Gastrocnemius medialis (tissue), 4 donors: ENCODE data around the gene NCOA3.

Experiments used
- POLR2A ChIP-seq, 2 donors: fragments of 450-650 bp; IDR thresholded peaks; one replicate each; pipeline ENCODE4 v1.6.1; 2017; ENCODE audit warnings: antibody characterized with exemption in 2 of 2, mild to moderate bottlenecking in 2 of 2, moderate library complexity in 2 of 2
- TF ChIP-seq, protein P1 (sequence below), 5 experiments: fragments of 450-650 bp in 3 of 5; fragments of 200-600 bp in 2 of 5; sonication (generic) in 2 of 5; IDR thresholded peaks in 4 of 5; conservative IDR thresholded peaks in 1 of 5; 1 replicate in 4 of 5; 2 replicates in 1 of 5; pipeline ENCODE4 v1.5.1; 2016 to 2019; ENCODE audit warnings: antibody characterized with exemption in 5 of 5, mild to moderate bottlenecking in 3 of 5, moderate library complexity in 3 of 5

DNA sequence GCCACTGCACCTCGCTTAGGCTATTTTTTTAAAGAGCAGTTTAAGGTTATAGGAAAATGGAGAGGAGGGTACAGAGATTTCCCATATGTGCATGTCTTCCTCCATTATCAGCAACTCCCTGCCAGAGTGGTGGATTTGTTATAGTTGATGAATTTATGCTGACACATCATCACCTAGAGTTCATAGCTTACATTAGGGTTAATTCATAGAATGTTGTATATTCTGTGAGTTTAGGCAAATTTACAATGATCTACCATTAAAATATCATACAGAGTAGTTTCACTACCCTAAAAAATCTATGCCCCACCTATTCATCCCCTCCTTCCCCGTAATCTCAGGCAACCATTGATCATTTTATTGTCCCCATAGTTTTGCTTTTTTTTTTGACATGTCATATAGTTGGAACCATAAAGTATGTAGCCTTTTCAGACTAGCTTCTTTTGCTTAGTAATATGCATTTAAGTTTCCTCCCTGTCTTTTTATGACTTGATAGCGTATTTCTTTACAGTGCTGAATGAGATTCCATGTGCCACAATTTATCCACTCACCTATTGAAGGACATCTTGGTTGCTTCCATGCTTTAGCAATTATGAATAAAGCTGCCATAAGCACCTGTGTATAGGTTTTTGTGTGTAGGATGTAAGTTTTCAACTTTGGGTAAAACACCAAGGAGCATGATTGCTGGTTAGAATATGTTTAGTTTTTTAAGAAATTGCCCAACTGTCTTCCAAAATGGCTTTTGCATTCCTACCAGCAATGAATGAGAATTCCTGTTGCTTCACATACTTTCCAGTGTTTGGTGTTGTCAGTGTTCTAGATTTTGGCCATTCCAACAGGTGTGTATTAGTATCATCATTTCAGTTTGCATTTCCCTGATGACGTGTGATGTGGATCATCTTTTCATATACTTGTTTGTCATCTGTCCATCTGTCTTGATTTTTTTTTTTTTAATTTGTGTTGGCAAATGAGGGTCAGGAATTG is 60.2 kb downstream of the NCOA3 start:
- TF ChIP-seq, protein P1, sequence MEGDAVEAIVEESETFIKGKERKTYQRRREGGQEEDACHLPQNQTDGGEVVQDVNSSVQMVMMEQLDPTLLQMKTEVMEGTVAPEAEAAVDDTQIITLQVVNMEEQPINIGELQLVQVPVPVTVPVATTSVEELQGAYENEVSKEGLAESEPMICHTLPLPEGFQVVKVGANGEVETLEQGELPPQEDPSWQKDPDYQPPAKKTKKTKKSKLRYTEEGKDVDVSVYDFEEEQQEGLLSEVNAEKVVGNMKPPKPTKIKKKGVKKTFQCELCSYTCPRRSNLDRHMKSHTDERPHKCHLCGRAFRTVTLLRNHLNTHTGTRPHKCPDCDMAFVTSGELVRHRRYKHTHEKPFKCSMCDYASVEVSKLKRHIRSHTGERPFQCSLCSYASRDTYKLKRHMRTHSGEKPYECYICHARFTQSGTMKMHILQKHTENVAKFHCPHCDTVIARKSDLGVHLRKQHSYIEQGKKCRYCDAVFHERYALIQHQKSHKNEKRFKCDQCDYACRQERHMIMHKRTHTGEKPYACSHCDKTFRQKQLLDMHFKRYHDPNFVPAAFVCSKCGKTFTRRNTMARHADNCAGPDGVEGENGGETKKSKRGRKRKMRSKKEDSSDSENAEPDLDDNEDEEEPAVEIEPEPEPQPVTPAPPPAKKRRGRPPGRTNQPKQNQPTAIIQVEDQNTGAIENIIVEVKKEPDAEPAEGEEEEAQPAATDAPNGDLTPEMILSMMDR (IDR thresholded peaks at IDR 0.05 in 4 of 5, conservative IDR thresholded peaks at IDR 0.05 in 1 of 5): no peak
- TF ChIP-seq POLR2A (IDR thresholded peaks at IDR 0.05): no peak
